ENCODE measurements around the gene AUTS2. TPM values are rescaled to one million over a fixed set of nuclear protein-coding genes. Genes with fewer than 3 reads are reported as not detected.

The AUTS2 gene
- polyA plus RNA-seq, 3 donors = 0.08 to 0.35 TPM; not detected in 1

GRCh38 chr7:70577078-70577477, 978.8 kb downstream of the AUTS2 start:
- H3K27me3 ChIP-seq (ENCODE audit: control insufficient read depth in 2 of 2, insufficient read depth in 2 of 2, low read length in 2 of 2) = no peaks in the 10 kb centered on the region
- no peak overlapping the region for H3K27ac ChIP-seq (ENCODE audit: low read depth in 1 of 2, low read length in 2 of 2)
- no peak overlapping the region for H2AFZ ChIP-seq (ENCODE audit: insufficient read depth, low read depth, low read length, poor library complexity, severe bottlenecking)
- intact Hi-C loops (cut with micrococcal nuclease) = no loop called here
- no peak overlapping the region for H3K4me2 ChIP-seq (replicated peaks; ENCODE audit: extremely low read depth, low read length, poor library complexity, severe bottlenecking)
- no peak for DNase-seq
- no peaks in the 10 kb centered on the region for H4K20me1 ChIP-seq (ENCODE audit: insufficient read depth, low read length)
- H3K79me2 ChIP-seq (ENCODE audit: insufficient read depth, low read length) = no peaks in the 10 kb centered on the region
- Mint-ChIP-seq H3K4me1 (no peaks in the 10 kb centered on the region), H3K27me3 (ENCODE audit: low read depth in 3 of 3) (peaks cover 0 to 2% (median 0%) of the 10 kb centered on the region in 3 donors), H3K9me3 (peaks cover 0 to 8% (median 3%) of the 10 kb centered on the region in 7 donors), H3K36me3 (no peaks in the 10 kb centered on the region), H3K4me3 (no peak overlapping the region), H3K27ac (no peak overlapping the region)
- no CpG with 5 or more reads among the region's 2 CpGs for WGBS (ENCODE audit: insufficient coverage)
- no peak overlapping the region for H3K9ac ChIP-seq (ENCODE audit: insufficient read depth, low read length, poor library complexity, severe bottlenecking)
- H3K36me3 ChIP-seq (replicated peaks in 1 of 2; ENCODE audit: control insufficient read depth in 1 of 2, insufficient read depth in 2 of 2, low read length in 2 of 2) = no peaks in the 10 kb centered on the region
- no peaks in the 10 kb centered on the region for H3K4me1 ChIP-seq (ENCODE audit: control insufficient read depth in 1 of 2, insufficient read depth in 2 of 2, low read length in 2 of 2)
- H3K9me3 ChIP-seq (replicated peaks in 1 of 2; ENCODE audit: control insufficient read depth in 1 of 2, insufficient read depth in 1 of 2, low read length in 2 of 2) = no peaks in the 10 kb centered on the region
- no peak overlapping the region for H3K4me3 ChIP-seq (replicated peaks in 1 of 3; ENCODE audit: low read depth in 2 of 3, low read length in 3 of 3)
- TF ChIP-seq CTCF (IDR thresholded peaks at IDR 0.05) = no peak

GRCh38 chr7:70578131-70578530, 979.9 kb downstream of the AUTS2 start:
- H3K9ac ChIP-seq (ENCODE audit: insufficient read depth, low read length, poor library complexity, severe bottlenecking) = no peak overlapping the region

More at GRCh38 chr7:70578131-70578530, 979.9 kb downstream of the AUTS2 start:
- DNase-seq = no peak
- Histone ChIP-seq H4K20me1 (ENCODE audit: insufficient read depth, low read length) (no peaks in the 10 kb centered on the region), H3K4me3 (replicated peaks in 1 of 3; ENCODE audit: low read depth in 2 of 3, low read length in 3 of 3) (no peak overlapping the region), H3K9me3 (replicated peaks in 1 of 2; ENCODE audit: control insufficient read depth in 1 of 2, insufficient read depth in 1 of 2, low read length in 2 of 2) (no peaks in the 10 kb centered on the region), H3K4me1 (ENCODE audit: control insufficient read depth in 1 of 2, insufficient read depth in 2 of 2, low read length in 2 of 2) (no peaks in the 10 kb centered on the region), H3K79me2 (ENCODE audit: insufficient read depth, low read length) (no peaks in the 10 kb centered on the region), H3K27me3 (ENCODE audit: control insufficient read depth in 2 of 2, insufficient read depth in 2 of 2, low read length in 2 of 2) (no peaks in the 10 kb centered on the region), H3K36me3 (replicated peaks in 1 of 2; ENCODE audit: control insufficient read depth in 1 of 2, insufficient read depth in 2 of 2, low read length in 2 of 2) (no peaks in the 10 kb centered on the region), H3K27ac (ENCODE audit: low read depth in 1 of 2, low read length in 2 of 2) (no peak overlapping the region), H3K4me2 (replicated peaks; ENCODE audit: extremely low read depth, low read length, poor library complexity, severe bottlenecking) (no peak overlapping the region), H2AFZ (ENCODE audit: insufficient read depth, low read depth, low read length, poor library complexity, severe bottlenecking) (no peak overlapping the region)
- Mint-ChIP-seq H3K9me3 (peaks cover 0 to 8% (median 3%) of the 10 kb centered on the region in 7 donors), H3K4me3 (no peak overlapping the region), H3K4me1 (no peaks in the 10 kb centered on the region), H3K27me3 (ENCODE audit: low read depth in 3 of 3) (peaks cover 0 to 2% (median 0%) of the 10 kb centered on the region in 3 donors), H3K36me3 (no peaks in the 10 kb centered on the region), H3K27ac (no peak overlapping the region)
- no peak for TF ChIP-seq CTCF (IDR thresholded peaks at IDR 0.05)
- WGBS (ENCODE audit: insufficient coverage) = 100% methylated on average over 2 of the region's 3 CpGs
- intact Hi-C loops (cut with micrococcal nuclease) = no loop called here

Data from CD14-positive monocyte (primary cell).